Hippocampal formation (tissue), 2 donors: Measurements from ENCODE around the gene PSAP.
A peak's percentile ranks its signal among the peaks of the same experiment; 100 is the strongest.

Source experiments
- DNase-seq, 2 donors: peaks; one replicate each; lab custom pipeline; 2025; lab: John Stamatoyannopoulos, UW

PSAP gene

GRCh38 chr10:71783917-71784678, 67.0 kb downstream of the PSAP start:
- DNase-seq: no peak

- no peak for DNase-seq
Measured at GRCh38 chr10:71782917-71783490, 68.0 kb downstream of the PSAP start.

GRCh38 chr10:71782221-71782916, 68.7 kb downstream of the PSAP start:
- DNase-seq: no peak

GRCh38 chr10:71780719-71781118, 70.3 kb downstream of the PSAP start:
- no peak for DNase-seq

- no peak for DNase-seq
Measured at GRCh38 chr10:71780156-71780555, 70.9 kb downstream of the PSAP start.

- DNase-seq: no peak
Measured at GRCh38 chr10:71779641-71780040, 71.4 kb downstream of the PSAP start.

GRCh38 chr10:71778071-71778825, 72.8 kb downstream of the PSAP start:
- no peak for DNase-seq

GRCh38 chr10:71777213-71777985, 73.7 kb downstream of the PSAP start:
- no peak for DNase-seq

GRCh38 chr10:71776481-71776925, 74.5 kb downstream of the PSAP start:
- no peak for DNase-seq

GRCh38 chr10:71774916-71775702, 75.9 kb downstream of the PSAP start:
- peak in 1 of 2 donors; percentile 33 for DNase-seq

- peak; percentile 72 to 76 for DNase-seq
Measured at GRCh38 chr10:71773221-71773971, 77.7 kb downstream of the PSAP start, which contains the start of gene VSIR. VSIR (minus strand) TSS chr10:71773520; CDS start chr10:71773439, 81 bp downstream.

GRCh38 chr10:71772832-71773220, 78.2 kb downstream of the PSAP start:
- no peak for DNase-seq

- no peak for DNase-seq
Measured at GRCh38 chr10:71771821-71772617, 79.0 kb downstream of the PSAP start.

- no peak for DNase-seq
Measured at GRCh38 chr10:71771204-71771603, 79.8 kb downstream of the PSAP start.

- no peak for DNase-seq
Measured at GRCh38 chr10:71770789-71771188, 80.3 kb downstream of the PSAP start.

- DNase-seq: no peak
Measured at GRCh38 chr10:71770255-71770654, 80.8 kb downstream of the PSAP start.

GRCh38 chr10:71769279-71769823, 81.7 kb downstream of the PSAP start:
- DNase-seq: no peak

- DNase-seq: no peak
Measured at GRCh38 chr10:71767420-71768035, 83.5 kb downstream of the PSAP start.
